Osteoblast (primary cell): ENCODE data around the gene ARHGAP28. TPM values are rescaled to one million over a fixed set of nuclear protein-coding genes. Genes with fewer than 3 reads are reported as not detected.

ENCODE experiments used
- DNase-seq: peaks from one replicate; pipeline ENCODE4 v3.0.0; 2011; ENCODE audit warnings: low spot score, mixed read lengths; ENCODE audit not compliant: insufficient read length; ENCODE audit errors: missing footprints
- H2AFZ ChIP-seq: 2 replicates; pipeline ENCODE4 v1.6.0; 2011; ENCODE audit warnings: mild to moderate bottlenecking, low read length
- H3K27ac ChIP-seq: 2 replicates; pipeline ENCODE4 v1.5.1; 2011; ENCODE audit warnings: mild to moderate bottlenecking, low read depth, low read length, moderate library complexity
- H3K27me3 ChIP-seq: 2 replicates; pipeline ENCODE4 v1.6.0; 2012; ENCODE audit warnings: mild to moderate bottlenecking, control low read depth, inconsistent platforms, low read length, moderate library complexity; ENCODE audit not compliant: insufficient read depth
- H3K36me3 ChIP-seq: 2 replicates; pipeline ENCODE4 v1.5.1; 2011; ENCODE audit warnings: mild to moderate bottlenecking, low read length, control low read depth, moderate library complexity; ENCODE audit not compliant: insufficient read depth
- H3K4me1 ChIP-seq: 2 replicates; pipeline ENCODE4 v1.5.1; 2011; ENCODE audit warnings: mild to moderate bottlenecking, low read length, control low read depth, moderate library complexity; ENCODE audit not compliant: insufficient read depth
- H3K4me2 ChIP-seq: 2 replicates; pipeline ENCODE4 v1.6.0; 2011; ENCODE audit warnings: mild to moderate bottlenecking, low read length; ENCODE audit not compliant: insufficient read depth
- H3K4me3 ChIP-seq: fragments of 200-600 bp; sonication (generic); 3 replicates; pipeline ENCODE4 v1.5.1; 2012; ENCODE audit warnings: mild to moderate bottlenecking, low read length, inconsistent platforms; ENCODE audit not compliant: insufficient read depth
- H3K79me2 ChIP-seq: 2 replicates; pipeline ENCODE4 v1.6.0; 2012; ENCODE audit warnings: mild to moderate bottlenecking, low read length, control low read depth, inconsistent platforms; ENCODE audit not compliant: insufficient read depth
- H3K9me3 ChIP-seq: 2 replicates; pipeline ENCODE4 v1.5.1; 2011; ENCODE audit warnings: low read depth, low read length, control low read depth
- H4K20me1 ChIP-seq: 2 replicates; pipeline ENCODE4 v1.6.0; 2012; ENCODE audit warnings: mild to moderate bottlenecking, low read length, control low read depth; ENCODE audit not compliant: insufficient read depth
- CTCF ChIP-seq: IDR thresholded peaks from 2 replicates; pipeline ENCODE4 v1.5.1; 2011; ENCODE audit warnings: mild to moderate bottlenecking, low read depth, low read length, moderate library complexity; ENCODE audit errors: extremely low read depth
- total RNA-seq: library from RNA; depleted of rRNA; stranded (reverse); fragments of >200 nt; gene quantifications from 2 replicates; pipeline ENCODE4 v1.2.3, GENCODE V29; 2012

ARHGAP28 gene
- total RNA-seq, 1 donor: 23.9 TPM

- H3K36me3 ChIP-seq: no peaks in the 10 kb centered on the region
- no peaks in the 10 kb centered on the region for H3K79me2 ChIP-seq
- H3K27me3 ChIP-seq: peaks cover 3% of the 10 kb centered on the region
- no peak overlapping the region for H3K4me3 ChIP-seq
- DNase-seq: no peak
- no peaks in the 10 kb centered on the region for H4K20me1 ChIP-seq
- TF ChIP-seq CTCF: no peak
- H3K4me1 ChIP-seq: peaks cover 17% of the 10 kb centered on the region
- no peak overlapping the region for H3K4me2 ChIP-seq
- no peaks in the 10 kb centered on the region for H3K9me3 ChIP-seq
- no peak overlapping the region for H2AFZ ChIP-seq
- no peak overlapping the region for H3K27ac ChIP-seq
These were observed 9.1 kb downstream of the ARHGAP28 start for GRCh38 chr18:6738622-6739021.

GRCh38 chr18:6741232-6741663, 11.7 kb downstream of the ARHGAP28 start:
- no peaks in the 10 kb centered on the region for H4K20me1 ChIP-seq
- no peak overlapping the region for H2AFZ ChIP-seq
- no peaks in the 10 kb centered on the region for H3K36me3 ChIP-seq
- peak overlapping the region; percentile 21 for H3K4me3 ChIP-seq
- H3K4me1 ChIP-seq: peaks cover 22% of the 10 kb centered on the region
- peak overlapping the region; percentile 67 for H3K4me2 ChIP-seq
- peak; percentile 82 for DNase-seq
- TF ChIP-seq CTCF: no peak
- H3K27me3 ChIP-seq: no peaks in the 10 kb centered on the region
- no peaks in the 10 kb centered on the region for H3K79me2 ChIP-seq
- H3K9me3 ChIP-seq: no peaks in the 10 kb centered on the region
- H3K27ac ChIP-seq: peak overlapping the region; percentile 87

- Histone ChIP-seq H3K36me3 (no peaks in the 10 kb centered on the region), H3K27ac (peak overlapping the region; percentile 87), H3K27me3 (no peaks in the 10 kb centered on the region), H3K9me3 (no peaks in the 10 kb centered on the region), H4K20me1 (no peaks in the 10 kb centered on the region), H3K4me1 (peaks cover 27% of the 10 kb centered on the region), H3K4me3 (peak overlapping the region; percentile 21), H2AFZ (peak overlapping the region; percentile 35), H3K79me2 (no peaks in the 10 kb centered on the region), H3K4me2 (peak overlapping the region; percentile 67)
- no peak for TF ChIP-seq CTCF
- no peak for DNase-seq
These were observed 12.3 kb downstream of the ARHGAP28 start for GRCh38 chr18:6741786-6742185.

- TF ChIP-seq CTCF: no peak
- Histone ChIP-seq H3K79me2 (no peaks in the 10 kb centered on the region), H2AFZ (no peak overlapping the region), H3K4me3 (no peak overlapping the region), H4K20me1 (no peaks in the 10 kb centered on the region), H3K36me3 (no peaks in the 10 kb centered on the region), H3K9me3 (no peaks in the 10 kb centered on the region), H3K4me1 (peaks cover 42% of the 10 kb centered on the region), H3K27me3 (no peaks in the 10 kb centered on the region), H3K27ac (no peak overlapping the region), H3K4me2 (no peak overlapping the region)
- DNase-seq: no peak
These were observed 14.5 kb downstream of the ARHGAP28 start for GRCh38 chr18:6743999-6744398.
